ENCODE data around the gene TMEM225B.
A peak's percentile ranks its signal among the peaks of the same experiment; 100 is the strongest.
"Not testable (repeated sequence)": the region's sequence is repeated elsewhere in the genome, so short reads cannot be mapped to it uniquely, and the experiment has no call there.

TMEM225B gene

GRCh38 chr7:99597762-99598501 lies at the start of gene TMEM225B:
Gene TMEM225B, plus strand, starts transcription at chr7:99598267. Its CDS starts 6,122 bp downstream, at chr7:99604389.
- no peak for DNase-seq

GRCh38 chr7:99549545-99549944 lies 48.5 kb upstream of the TMEM225B start:
- not testable (repeated sequence) for DNase-seq

- DNase-seq: no peak
Measured at GRCh38 chr7:99551334-99551733, 46.7 kb upstream of the TMEM225B start.

GRCh38 chr7:99551767-99552463 lies 46.2 kb upstream of the TMEM225B start, which contains the start of gene FAM200A:
Gene FAM200A, minus strand, starts transcription at chr7:99552114. Its CDS starts 3,707 bp downstream, at chr7:99548407.
- peak; percentile 88 for DNase-seq

GRCh38 chr7:99553039-99553438 lies 45.0 kb upstream of the TMEM225B start:
- DNase-seq: no peak

GRCh38 chr7:99554939-99555338 lies 43.1 kb upstream of the TMEM225B start:
- DNase-seq: no peak

GRCh38 chr7:99557196-99557607 lies 40.9 kb upstream of the TMEM225B start:
- no peak for DNase-seq

- no peak for DNase-seq
Measured at GRCh38 chr7:99557940-99558305, 40.1 kb upstream of the TMEM225B start.

GRCh38 chr7:99558306-99559174 lies 39.5 kb upstream of the TMEM225B start, which contains the start of gene ZNF655:
Gene ZNF655, plus strand, starts transcription at chr7:99558642. Its CDS starts 1,918 bp downstream, at chr7:99560560.
- peak; percentile 90 for DNase-seq

- no peak for DNase-seq
Measured at GRCh38 chr7:99559175-99559915, 38.7 kb upstream of the TMEM225B start.

- DNase-seq: no peak
Measured at GRCh38 chr7:99560834-99561736, 37.0 kb upstream of the TMEM225B start.

- DNase-seq: no peak
Measured at GRCh38 chr7:99561737-99562051, 36.4 kb upstream of the TMEM225B start.

- no peak for DNase-seq
Measured at GRCh38 chr7:99562114-99562784, 35.8 kb upstream of the TMEM225B start.

GRCh38 chr7:99562832-99563231 lies 35.2 kb upstream of the TMEM225B start:
- peak; percentile 52 for DNase-seq

GRCh38 chr7:99563650-99564049 lies 34.4 kb upstream of the TMEM225B start:
- no peak for DNase-seq

GRCh38 chr7:99568770-99569169 lies 29.3 kb upstream of the TMEM225B start:
- not testable (repeated sequence) for DNase-seq

- no peak for DNase-seq
Measured at GRCh38 chr7:99571768-99572167, 26.3 kb upstream of the TMEM225B start.

- DNase-seq: no peak
Measured at GRCh38 chr7:99573257-99573656, 24.8 kb upstream of the TMEM225B start.

GRCh38 chr7:99576251-99576650 lies 21.8 kb upstream of the TMEM225B start:
- no peak for DNase-seq

GRCh38 chr7:99579281-99579955 lies 18.6 kb upstream of the TMEM225B start:
- DNase-seq: no peak
